NCI-H1092 treated with DMSO at 0.1 percent for 48 hours (cell line): Measurements from ENCODE around the gene IL17REL.
"Not testable (repeated sequence)": the region's sequence is repeated elsewhere in the genome, so short reads cannot be mapped to it uniquely, and the experiment has no call there.

Experiments
- DNase-seq: peaks from one replicate; lab custom pipeline; 2025; lab: John Stamatoyannopoulos, UW

The IL17REL gene

DNA sequence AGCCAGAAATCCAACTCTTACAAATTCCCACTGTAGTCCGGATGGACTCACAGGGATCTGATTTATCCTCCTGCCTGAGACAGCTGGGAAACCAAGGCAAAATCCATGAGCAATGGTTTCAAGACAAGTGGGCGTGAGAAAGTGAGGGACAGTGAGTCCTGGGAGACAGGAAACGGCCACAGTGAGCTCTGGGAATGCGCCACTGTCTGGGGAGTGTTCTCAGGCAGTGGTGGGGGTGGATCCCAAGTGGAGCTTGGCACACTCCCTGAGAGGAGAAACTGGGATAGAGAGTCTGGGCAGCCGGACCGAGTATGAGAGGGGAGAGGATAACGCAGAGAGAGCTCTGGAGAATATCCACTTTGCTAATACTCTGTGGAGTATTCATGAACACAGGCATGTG, 9.8 kb downstream of the IL17REL start:
- DNase-seq = no peak

DNA sequence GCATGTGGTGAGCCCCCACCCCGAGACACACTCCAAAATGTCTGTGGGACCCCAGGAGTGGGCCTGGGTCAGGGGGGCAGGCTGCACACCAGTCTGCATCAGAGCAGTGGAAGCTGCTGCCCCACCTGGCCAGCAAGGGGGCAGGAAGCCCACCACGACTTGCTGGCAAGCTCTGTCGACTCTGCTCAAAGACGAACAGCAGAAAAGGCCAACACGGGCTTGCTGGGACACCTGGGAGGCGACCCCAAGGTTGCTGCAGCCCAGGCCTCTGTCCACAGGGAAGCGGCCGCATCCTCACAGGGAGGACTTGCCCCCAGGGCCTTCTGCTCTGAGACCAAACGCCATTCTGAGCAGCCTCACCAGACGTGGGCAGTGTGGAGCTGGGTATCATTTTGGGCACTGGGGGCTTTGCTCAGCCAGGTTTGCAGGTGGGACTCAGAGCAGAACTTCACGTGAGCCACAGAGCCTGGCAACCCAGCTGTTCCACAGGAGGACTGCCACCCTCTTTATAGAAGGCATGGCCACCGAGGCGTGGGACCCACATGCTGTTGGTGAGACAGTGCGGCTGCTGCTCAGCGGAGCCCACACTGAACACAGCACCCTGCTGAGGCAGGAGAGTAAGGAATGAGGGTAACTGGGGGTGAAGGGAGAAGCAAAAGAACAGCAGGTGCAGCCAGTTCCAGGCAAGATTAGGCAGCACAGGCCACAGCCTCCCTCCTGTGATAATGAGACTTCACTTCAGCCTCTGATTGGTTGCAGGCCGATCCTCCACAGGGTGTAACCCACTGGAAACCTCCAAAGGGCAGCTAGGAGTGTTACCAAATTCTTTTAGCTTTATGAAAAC, 11.0 kb downstream of the IL17REL start:
- DNase-seq = no peak

DNA sequence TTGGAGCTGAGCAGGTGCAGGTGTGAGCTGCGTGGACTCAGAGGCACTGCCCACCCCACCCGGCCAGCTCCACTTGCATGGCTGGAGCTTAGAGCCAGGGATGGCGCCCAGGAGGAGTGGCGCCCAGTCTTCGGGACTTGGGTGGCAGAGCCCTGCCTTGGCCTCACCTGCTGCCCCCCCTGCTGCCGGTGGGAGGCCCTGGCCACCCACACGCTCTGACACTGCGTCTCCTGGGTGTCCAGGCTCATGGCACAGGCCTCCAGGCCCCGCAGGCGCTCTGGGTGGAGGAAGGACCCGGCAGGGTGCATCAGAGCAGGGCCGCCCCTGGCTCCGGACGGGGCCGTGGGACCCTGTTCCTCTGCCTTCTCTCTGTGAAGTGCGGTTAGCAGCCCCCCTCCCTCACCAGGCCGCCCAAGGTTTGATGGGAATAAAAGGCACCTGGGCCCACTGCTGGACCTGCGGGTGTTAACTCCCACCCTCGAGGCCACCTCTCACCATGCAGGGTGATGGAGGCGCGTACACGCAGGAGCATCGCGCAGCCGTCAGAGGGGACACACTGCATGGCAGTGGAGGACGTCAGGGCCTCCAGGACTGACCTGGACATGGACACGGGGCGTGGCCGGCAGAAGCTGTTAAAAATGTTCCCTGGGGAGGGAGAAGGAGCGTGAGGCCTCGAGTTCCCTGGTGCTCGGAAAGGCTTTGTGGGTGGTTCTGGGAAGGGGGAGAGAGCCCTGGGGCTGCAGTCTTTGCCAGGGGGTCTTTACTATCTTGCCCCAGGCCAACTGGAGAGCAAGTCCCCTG, 11.8 kb downstream of the IL17REL start:
- no peak for DNase-seq

DNA sequence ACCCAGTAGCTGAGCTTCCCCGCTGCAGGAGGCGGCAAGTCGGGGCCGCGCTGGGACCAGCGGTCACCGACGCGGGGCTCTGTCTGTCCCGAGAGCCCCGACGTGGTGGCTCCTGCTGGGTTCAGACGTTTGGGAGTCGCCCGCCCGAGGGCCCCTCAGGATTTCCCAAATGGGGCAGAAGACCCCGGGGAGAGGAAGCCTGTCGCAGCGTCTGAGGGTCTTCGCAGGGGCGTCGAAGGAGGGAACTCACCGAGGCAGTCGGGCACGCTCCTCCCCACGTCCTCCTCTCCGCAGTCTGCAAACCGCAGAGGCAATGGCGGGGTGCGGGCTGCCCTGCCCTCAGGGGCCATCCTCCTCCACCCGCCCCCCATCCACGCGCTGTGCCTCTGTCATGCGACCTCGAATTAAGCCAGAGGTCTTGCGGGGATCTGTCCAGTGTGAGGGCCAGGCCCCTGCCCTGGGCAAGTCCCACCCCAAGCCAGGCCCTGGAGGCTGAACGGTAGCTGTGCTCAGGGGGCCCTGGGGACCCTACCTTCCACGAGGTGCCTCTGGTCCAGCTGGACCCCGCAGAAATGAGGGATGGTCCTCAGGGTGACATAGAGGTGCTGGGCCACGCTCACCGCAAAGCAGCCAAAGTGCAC, 12.5 kb downstream of the IL17REL start:
- no peak for DNase-seq

DNA sequence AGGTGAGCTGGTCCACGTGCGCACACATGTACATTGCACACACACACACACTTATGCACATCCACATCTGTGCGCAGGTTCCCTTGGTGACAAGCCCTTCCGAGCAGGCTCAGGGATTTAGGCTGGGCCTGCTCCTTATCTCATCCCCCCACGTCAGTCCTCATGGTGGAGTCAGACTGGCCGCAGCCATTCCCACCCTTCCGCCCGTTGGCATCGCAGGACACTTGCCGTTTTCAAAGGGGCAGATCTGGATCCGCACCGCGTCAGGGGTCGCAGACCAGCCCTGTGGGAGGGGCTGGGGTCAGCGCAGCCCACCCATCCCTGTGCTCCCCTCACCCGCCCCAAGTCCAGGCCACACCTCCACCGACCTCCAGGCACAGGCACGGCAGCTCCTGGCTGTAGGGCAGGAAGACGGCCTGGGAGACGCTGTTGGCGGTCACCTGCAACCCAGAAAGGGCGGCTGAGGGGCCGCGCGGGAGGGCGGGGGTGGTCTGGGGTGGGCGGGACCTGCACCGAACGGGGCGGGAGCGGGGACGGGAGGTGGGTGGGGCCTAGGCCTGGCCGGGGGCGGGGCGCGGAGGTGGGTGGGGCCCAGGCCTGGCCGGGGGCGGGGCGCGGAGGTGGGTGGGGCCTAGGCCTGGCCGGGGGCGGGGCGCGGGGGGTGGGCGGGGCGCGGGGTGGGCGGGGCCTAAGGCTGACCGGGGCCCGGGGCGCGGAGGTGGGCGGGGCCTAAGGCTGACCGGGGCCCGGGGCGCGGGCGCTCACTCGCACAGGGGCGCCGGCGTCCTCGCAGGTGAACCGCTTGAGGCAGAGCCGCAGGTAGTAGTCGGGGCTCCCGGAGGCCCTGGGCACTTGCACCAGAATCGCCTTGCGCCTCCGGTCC, 13.3 kb downstream of the IL17REL start:
- no peak for DNase-seq

DNA sequence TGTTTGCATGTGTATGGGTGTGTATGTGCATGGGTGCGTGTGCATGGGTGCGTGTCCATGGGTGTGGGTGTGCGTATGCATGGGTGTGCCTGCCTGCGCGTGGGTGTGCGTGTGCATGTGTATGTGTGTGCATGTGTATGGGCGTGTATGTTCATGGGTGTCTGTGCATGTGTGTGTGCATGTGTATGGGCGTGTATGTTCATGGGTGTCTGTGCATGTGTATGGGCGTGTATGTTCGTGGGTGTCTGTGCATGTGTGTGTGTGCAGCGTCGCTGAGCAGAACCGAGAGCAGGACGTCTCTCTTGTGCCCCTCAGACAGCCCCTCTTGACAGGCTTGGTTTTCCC, 13.9 kb downstream of the IL17REL start:
- no peak for DNase-seq

DNA sequence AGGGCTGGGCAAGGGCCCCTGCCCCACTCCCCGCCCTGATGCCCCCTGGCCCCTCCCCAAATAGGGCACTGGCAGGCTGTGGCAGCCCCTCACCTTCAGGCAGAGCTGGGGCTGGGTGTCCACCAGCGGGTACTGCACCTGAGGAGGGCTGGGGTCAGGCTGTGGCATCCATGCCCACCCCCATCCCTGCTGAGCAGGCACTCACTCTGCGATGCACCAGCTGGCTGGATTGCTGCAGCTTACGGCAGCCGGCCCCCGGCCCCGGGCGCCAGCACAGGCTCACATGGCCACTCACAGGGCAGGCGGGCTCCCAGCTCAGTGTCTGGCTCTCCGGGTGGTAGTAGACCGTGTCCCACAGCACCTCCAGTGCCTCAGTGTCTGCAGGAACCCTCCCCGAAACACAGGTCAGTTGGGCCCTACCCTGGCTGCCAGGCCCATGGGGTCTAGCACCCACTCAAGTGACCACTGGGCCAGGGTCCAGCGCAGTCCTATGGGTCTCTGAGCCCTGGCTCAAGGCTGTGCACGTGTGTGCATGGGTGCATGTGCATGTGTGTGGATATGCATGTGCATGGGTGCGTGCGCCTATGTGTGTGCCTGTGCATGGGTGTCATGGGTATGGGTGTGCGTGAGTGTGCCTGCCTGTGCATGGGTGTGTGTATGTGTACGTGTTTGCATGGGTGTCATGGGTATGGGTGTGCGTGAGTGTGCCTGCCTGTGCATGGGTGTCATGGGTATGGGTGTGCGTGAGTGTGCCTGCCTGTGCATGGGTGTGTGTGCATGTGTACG, 14.4 kb downstream of the IL17REL start:
- DNase-seq = no peak

DNA sequence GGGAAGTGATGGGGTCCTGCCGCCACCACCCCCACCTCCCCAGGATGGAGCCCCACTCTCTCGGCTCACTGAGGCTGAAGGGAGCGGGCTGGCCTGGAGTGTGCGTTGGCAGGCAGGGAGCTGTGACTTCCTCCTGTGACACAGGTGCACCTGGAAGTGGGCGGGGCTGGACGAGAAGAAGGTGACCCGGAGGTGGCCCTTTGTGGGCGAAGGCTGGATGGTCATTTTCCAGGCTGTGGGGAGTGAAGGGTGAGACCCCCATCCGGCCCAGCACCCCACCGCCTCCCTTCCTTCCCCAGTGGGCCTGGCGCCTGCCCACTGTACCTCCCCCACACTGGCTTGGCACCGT, 15.3 kb downstream of the IL17REL start:
- DNase-seq = no peak

DNA sequence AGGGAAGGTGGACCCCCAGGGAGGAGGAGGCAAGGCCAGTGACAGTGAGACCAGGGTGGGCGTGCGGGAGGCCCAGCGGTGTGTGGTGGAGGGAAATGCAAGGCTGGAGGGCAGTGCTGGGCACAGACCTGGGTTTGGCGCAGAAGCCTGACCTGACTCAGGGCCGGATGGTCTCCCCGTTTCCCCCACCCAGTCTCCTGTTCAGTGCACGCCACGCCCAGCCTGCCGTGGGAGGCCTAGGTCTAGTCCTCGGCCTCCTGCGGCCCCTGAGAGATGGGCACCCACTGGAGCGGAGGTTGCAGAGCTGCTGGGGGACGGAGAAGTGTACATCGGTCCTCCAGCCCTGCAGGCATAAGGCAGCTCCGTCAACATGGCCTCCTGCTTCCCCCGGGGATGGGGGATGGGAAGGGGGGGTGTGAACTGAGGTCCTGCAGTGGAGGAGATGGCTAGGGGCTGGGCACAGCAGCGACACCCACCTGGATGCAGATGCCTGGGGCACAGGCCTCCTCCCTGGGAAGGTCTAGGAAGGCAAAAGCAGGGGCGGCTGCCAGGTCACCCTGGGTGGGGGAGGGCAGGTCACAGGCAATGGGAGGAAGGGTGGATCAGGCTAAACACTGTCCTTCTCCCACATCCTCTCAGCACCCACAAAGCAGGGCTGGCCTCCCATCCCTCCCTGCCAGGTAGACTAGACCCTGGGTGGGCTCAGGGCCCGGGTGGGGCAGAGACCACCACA, 15.9 kb downstream of the IL17REL start:
- no peak for DNase-seq

DNA sequence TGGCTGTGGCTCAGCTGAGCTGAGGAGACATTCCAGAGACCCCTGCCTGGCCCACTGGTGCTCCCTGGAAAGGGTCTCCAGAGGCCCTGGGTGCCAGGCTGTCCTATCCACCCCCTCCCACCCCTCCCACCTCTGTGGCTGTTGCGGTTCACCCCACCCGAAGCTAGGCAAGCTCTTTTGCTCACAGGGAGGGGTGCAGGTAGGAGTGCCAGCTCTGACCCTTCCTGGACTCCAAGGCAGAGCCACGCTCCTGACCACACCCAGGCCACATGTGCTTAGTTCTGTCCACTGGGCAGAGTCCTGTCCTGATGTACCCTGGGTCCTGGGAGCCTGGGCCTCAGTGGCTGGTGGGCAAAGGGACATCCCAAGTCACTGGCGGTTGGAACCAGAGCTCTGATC, 16.4 kb downstream of the IL17REL start:
- no peak for DNase-seq

DNA sequence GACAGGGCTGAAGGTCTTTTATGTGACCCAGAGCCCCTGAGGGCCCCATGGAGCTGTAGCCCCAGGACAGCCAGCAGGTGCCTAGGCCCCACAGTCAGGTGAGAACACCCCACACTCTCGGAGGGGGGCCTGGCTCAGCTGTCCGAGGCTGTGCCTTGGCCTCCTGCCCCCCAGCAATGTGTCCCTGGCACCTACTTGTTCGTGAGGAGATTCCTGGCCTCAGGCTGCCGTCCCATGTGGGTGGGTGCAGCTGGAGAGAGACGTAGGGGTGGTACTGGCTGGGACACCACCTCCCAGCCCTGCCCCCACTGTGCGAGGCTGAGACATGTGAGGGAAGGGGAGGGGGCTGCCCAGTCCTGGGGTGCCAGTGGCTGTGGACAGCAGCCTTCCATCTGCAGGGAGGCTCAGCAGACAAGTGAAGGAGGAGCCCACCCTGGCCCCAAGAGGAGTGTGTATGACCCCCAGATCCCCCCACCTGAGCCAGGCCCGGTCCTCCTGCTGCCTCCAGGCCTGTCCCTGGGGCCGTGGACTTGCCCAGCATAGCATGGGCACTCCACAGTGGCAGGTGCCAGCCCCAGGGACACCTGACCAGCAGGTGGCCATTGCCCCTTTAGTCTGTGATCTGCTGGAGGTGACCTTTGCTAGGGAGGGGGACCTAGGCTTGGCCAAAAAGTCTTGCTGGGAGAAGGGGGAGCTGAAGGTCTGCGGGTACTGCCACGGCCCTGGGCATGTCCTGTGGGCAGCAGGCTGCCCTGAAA, 17.0 kb downstream of the IL17REL start:
- DNase-seq = no peak

DNA sequence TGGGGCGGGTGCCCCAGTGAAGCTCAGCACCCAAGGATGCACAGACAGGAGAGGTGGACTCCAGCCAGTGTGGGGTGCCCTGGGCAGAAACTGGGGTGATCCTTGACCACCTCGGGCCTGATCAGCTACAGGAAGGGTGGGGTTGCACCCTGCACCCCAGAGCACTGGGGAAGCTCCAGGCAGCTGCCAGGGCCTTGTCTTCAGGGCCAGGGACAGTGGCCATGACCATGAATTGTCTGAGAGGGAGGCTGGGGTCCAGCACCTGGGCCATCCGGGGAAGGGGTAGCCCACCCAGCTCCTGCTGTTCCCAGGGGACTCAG, 17.6 kb downstream of the IL17REL start:
- DNase-seq = no peak

DNA sequence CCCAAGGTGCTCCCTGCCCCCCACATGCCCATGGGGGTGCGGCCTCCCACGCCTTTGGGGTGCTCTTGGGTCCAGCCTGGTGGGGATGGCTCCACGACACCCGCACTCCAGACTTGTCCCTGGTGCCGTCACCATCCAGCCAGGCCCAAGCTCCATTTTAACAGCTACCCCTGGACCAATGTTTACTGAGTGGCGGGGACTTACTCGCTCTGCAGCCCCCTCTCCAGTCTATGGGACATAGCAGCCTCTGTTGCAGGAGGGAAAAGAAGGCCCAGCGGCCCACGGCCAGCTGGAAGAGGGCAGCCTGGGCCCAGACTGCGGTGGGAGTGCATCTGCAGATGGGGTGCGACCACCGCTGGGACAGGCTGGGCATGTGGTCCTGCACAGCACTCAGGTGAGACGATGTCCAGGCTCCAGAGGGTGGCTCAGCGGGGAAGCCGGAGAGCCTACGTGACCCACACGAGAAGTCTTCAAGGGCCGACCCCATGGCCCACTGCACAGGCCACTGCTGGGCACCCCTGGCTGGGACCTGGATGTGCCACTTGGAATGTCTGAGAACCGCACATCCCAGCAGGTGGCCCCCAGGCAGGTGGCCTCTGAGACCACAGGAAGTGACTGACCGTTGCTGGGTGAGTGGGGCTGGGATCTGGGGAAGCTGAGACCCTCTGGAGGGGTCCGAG, 18.1 kb downstream of the IL17REL start:
- no peak for DNase-seq

DNA sequence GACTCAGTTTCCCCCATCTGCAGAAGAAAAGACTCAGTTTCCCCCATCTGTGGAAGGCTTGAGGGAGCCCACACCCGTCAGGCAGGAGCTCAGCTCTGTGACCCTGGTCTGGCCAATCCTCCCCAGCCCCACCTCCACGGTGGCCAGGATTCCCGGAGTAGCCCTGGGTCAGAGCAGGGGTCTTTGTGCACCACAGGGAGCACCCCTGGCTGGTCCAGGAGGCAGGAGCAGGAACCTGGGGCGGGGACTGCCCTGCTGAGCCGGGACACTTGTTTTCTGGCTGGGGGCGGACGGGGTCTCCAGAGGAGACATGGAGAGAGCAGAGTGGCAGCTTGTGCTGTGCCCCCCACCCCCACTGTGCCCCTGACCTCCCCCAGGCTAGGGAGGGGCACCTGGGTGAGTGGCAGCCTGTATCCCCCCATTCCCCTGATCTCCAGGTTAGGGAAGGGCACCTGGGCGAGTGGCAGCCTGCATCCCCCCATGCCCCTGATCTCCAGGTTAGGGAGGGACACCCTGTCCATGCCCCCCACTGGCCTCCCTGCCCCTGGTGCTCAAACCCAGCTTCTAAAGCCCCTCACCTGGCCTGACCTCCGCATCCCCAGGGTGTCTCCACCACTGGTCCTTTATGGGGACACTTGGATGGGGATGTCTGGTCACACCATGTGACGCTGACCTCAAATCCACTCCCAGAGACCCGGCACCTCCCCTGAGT, 18.8 kb downstream of the IL17REL start:
- DNase-seq = no peak

DNA sequence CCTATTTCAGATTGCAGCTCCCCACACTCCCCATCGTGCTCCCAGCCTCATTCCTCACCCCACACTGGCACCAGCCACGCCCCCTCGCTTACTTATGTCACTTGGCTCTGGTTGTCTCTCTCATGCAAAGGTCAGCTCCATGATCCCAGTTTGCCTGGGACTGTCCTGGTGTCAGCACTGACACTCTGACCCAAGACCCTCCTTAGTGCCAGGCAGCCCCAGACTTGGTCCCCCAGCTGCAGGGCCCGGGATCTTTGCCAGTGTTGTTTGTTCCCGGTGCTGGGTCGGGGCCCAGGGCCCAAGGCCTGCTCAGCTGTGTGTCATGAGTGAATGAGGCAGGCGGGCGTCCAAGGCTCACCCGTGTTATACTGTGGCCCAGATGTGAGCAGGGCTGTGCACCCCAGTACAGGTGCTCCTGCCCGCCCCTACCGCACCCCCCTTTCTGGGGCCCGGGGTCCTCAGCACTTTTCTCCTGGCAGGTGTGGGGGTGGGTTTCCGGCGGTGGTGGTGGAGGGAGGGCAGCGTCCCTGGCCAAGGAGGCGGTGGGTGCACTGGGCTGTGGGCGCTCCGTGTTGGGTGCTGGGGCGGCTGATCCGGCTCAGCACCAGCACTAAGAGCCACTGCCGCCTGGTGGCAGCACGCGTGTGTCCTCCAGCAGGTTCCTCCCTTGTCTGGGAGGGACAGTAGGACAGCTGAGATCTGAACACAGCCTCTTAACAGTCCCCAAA, 19.5 kb downstream of the IL17REL start:
- no peak for DNase-seq

DNA sequence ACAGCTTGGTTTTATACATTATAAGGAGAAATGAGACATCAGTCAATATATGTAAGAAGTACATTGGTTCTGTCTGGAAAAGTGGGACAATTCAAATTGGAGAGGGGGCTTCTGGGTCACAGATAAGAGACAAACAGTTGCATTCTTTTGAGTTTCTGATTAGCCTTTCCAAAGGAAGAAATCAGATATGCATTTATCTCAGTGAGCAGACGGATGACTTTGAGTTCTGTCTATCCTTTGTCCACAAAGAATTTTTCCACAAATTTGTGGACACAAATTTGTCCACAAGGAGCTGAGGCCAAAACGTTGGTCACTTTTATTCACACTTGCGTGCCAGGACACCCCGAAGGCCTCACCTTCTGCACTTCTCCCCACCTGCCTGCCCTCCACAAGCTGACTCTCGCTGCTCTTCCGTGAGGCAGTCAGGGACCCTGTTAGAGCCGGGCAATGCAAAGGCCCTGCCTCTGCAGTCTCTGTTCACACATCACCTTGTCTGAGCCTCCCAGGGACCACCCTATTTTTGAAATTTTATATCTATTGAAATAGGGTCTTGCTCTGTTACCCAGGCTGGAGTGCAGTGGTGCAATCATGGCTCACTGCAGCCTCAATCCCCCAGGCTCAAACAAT, 20.5 kb downstream of the IL17REL start:
- DNase-seq = no peak

DNA sequence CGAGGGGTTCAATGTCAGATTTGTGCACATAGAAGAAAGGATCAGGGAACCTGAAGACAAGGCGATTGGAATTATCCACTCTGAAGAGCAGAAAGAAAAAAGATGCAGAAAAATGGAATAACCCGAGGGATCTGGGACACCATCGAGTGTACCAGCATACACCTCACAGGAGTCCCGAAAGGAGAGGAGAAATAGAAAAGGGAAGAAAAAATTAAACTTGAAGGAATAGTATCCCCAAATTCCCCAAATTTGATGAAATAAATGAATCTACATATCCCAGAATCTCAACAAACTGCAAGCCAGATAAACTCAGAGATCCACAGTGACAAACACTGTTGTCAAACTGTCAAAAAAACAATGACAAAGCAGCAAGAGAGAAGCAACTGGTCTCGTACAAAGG, 21.4 kb downstream of the IL17REL start:
- DNase-seq = no peak

DNA sequence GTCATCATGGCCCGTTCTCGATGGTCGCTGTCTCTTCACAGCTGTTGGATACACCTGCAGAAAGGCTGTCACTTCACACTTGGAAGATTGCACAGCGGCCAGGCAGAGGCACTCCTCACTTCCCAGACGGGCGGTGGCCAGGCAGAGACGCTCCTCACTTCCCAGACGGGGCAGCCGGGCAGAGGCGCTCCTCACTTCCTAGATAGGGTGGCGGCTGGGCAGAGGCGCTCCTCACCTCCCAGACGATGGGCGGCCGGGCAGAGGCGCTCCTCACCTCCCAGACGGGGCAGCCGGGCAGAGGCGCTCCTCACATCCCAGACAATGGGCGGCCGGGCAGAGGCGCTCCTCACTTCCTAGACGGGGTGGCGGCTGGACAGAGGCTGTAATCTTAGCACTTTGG, 22.7 kb downstream of the IL17REL start:
- not testable (repeated sequence) for DNase-seq
